Stomach smooth muscle (tissue), 2 donors: ENCODE results near the gene LRIG2.

Experiments used
- H3K27ac ChIP-seq: one replicate; pipeline ENCODE4 v1.7.0; 2013; ENCODE audit warnings: mild to moderate bottlenecking, low read length, inconsistent platforms
- H3K27me3 ChIP-seq, 2 donors: one replicate each; pipeline ENCODE4 v1.7.0; 2013; ENCODE audit warnings: low read length in 2 of 2; ENCODE audit not compliant: insufficient read depth in 2 of 2, control insufficient read depth in 1 of 2
- H3K36me3 ChIP-seq, 2 donors: one replicate each; pipeline ENCODE4 v1.7.0; 2013; ENCODE audit warnings: low read length in 2 of 2; ENCODE audit not compliant: control insufficient read depth in 2 of 2, insufficient read depth in 2 of 2
- H3K4me1 ChIP-seq: one replicate; pipeline ENCODE4 v1.7.0; 2013; ENCODE audit warnings: low read length; ENCODE audit not compliant: control insufficient read depth, insufficient read depth
- H3K4me3 ChIP-seq, 2 donors: one replicate each; pipeline ENCODE4 v1.7.0; 2013; ENCODE audit warnings: low read length in 2 of 2
- H3K9ac ChIP-seq, 2 donors: one replicate each; pipeline ENCODE4 v1.7.0; 2013; ENCODE audit warnings: low read length in 2 of 2, mild to moderate bottlenecking in 1 of 2
- H3K9me3 ChIP-seq, 2 donors: one replicate each; pipeline ENCODE4 v1.7.0; 2013; ENCODE audit warnings: low read length in 2 of 2; ENCODE audit not compliant: control insufficient read depth in 2 of 2
- donor health status: healthy.
- donor health status: Pancreatic carcinoma.

The LRIG2 gene

GRCh38 chr1:113128116-113128515 lies 55.1 kb downstream of the LRIG2 start:
- H3K9ac ChIP-seq = no peak overlapping the region
- H3K4me3 ChIP-seq = no peak overlapping the region
- H3K27me3 ChIP-seq = no peaks in the 10 kb centered on the region
- no peaks in the 10 kb centered on the region for H3K9me3 ChIP-seq
- H3K27ac ChIP-seq = no peak overlapping the region
- peaks cover 6% of the 10 kb centered on the region for H3K4me1 ChIP-seq
- H3K36me3 ChIP-seq = peaks cover 8 to 16% of the 10 kb centered on the region in 2 donors

GRCh38 chr1:113129529-113130185 lies 56.7 kb downstream of the LRIG2 start:
- Histone ChIP-seq H3K4me1 (no peaks in the 10 kb centered on the region), H3K36me3 (peaks cover 5 to 16% of the 10 kb centered on the region in 2 donors), H3K9me3 (no peaks in the 10 kb centered on the region), H3K27me3 (no peaks in the 10 kb centered on the region), H3K9ac (no peak overlapping the region), H3K27ac (no peak overlapping the region), H3K4me3 (no peak overlapping the region)

GRCh38 chr1:113133038-113133437 lies 60.0 kb downstream of the LRIG2 start:
- no peak overlapping the region for H3K4me3 ChIP-seq
- H3K9me3 ChIP-seq = no peaks in the 10 kb centered on the region
- no peaks in the 10 kb centered on the region for H3K27me3 ChIP-seq
- H3K4me1 ChIP-seq = peaks cover 3% of the 10 kb centered on the region
- H3K9ac ChIP-seq = no peak overlapping the region
- peaks cover 2% of the 10 kb centered on the region in 2 donors for H3K36me3 ChIP-seq
- H3K27ac ChIP-seq = no peak overlapping the region

- Histone ChIP-seq H3K27me3 (no peaks in the 10 kb centered on the region), H3K27ac (no peak overlapping the region), H3K4me3 (no peak overlapping the region), H3K9me3 (no peaks in the 10 kb centered on the region), H3K4me1 (peaks cover 3% of the 10 kb centered on the region), H3K9ac (no peak overlapping the region), H3K36me3 (peaks cover 2% of the 10 kb centered on the region in 2 donors)
Observed at GRCh38 chr1:113133759-113134158, 60.8 kb downstream of the LRIG2 start.

GRCh38 chr1:113135460-113135859 lies 62.5 kb downstream of the LRIG2 start:
- peaks cover 5% of the 10 kb centered on the region for H3K4me1 ChIP-seq

GRCh38 chr1:113136476-113136875 lies 63.5 kb downstream of the LRIG2 start:
- no peak overlapping the region for H3K27ac ChIP-seq
- no peaks in the 10 kb centered on the region for H3K27me3 ChIP-seq
- H3K9ac ChIP-seq = no peak overlapping the region
- H3K9me3 ChIP-seq = no peaks in the 10 kb centered on the region
- no peaks in the 10 kb centered on the region for H3K36me3 ChIP-seq
- peaks cover 5% of the 10 kb centered on the region for H3K4me1 ChIP-seq
- no peak overlapping the region for H3K4me3 ChIP-seq

More at GRCh38 chr1:113135460-113135859, 62.5 kb downstream of the LRIG2 start:
- no peaks in the 10 kb centered on the region for H3K36me3 ChIP-seq
- H3K4me3 ChIP-seq = no peak overlapping the region
- no peak overlapping the region for H3K27ac ChIP-seq
- H3K9me3 ChIP-seq = no peaks in the 10 kb centered on the region
- no peaks in the 10 kb centered on the region for H3K27me3 ChIP-seq
- H3K9ac ChIP-seq = no peak overlapping the region

GRCh38 chr1:113137563-113137962 lies 64.6 kb downstream of the LRIG2 start:
- H3K9ac ChIP-seq = no peak overlapping the region
- no peak overlapping the region for H3K4me3 ChIP-seq
- H3K36me3 ChIP-seq = no peaks in the 10 kb centered on the region
- H3K4me1 ChIP-seq = peaks cover 5% of the 10 kb centered on the region
- H3K27me3 ChIP-seq = no peaks in the 10 kb centered on the region
- no peak overlapping the region for H3K27ac ChIP-seq
- H3K9me3 ChIP-seq = no peaks in the 10 kb centered on the region

GRCh38 chr1:113138778-113139177 lies 65.8 kb downstream of the LRIG2 start:
- Histone ChIP-seq H3K36me3 (no peaks in the 10 kb centered on the region), H3K27ac (no peak overlapping the region), H3K9me3 (no peaks in the 10 kb centered on the region), H3K9ac (no peak overlapping the region), H3K4me1 (peaks cover 5% of the 10 kb centered on the region), H3K4me3 (no peak overlapping the region), H3K27me3 (no peaks in the 10 kb centered on the region)

- no peaks in the 10 kb centered on the region for H3K36me3 ChIP-seq
- no peaks in the 10 kb centered on the region for H3K27me3 ChIP-seq
- H3K4me1 ChIP-seq = peaks cover 5% of the 10 kb centered on the region
- H3K4me3 ChIP-seq = no peak overlapping the region
- peak overlapping the region in 1 of 2 donors; percentile 51 for H3K9ac ChIP-seq
- H3K9me3 ChIP-seq = no peaks in the 10 kb centered on the region
- H3K27ac ChIP-seq = no peak overlapping the region
Observed at GRCh38 chr1:113140176-113140575, 67.2 kb downstream of the LRIG2 start.

- Histone ChIP-seq H3K4me1 (peaks cover 5% of the 10 kb centered on the region), H3K9me3 (no peaks in the 10 kb centered on the region), H3K27me3 (no peaks in the 10 kb centered on the region), H3K4me3 (peak overlapping the region; percentile 33 to 57), H3K27ac (peak overlapping the region; percentile 6), H3K9ac (peak overlapping the region; percentile 24 to 51), H3K36me3 (no peaks in the 10 kb centered on the region)
Observed at GRCh38 chr1:113140588-113141446, 67.8 kb downstream of the LRIG2 start.
